Ishikawa (cell line): Measurements from ENCODE around the gene ACTL7A.

Source experiments
- CEBPB ChIP-seq: IDR thresholded peaks from 2 replicates; pipeline ENCODE4 v1.6.1; 2012
- CREB1 ChIP-seq: IDR thresholded peaks from 2 replicates; pipeline ENCODE4 v1.6.1; 2012; ENCODE audit warnings: low read depth
- EGR1 ChIP-seq: IDR thresholded peaks from 2 replicates; pipeline ENCODE4 v1.6.1; 2012
- EP300 ChIP-seq: IDR thresholded peaks from 2 replicates; pipeline ENCODE4 v1.6.1; 2012; ENCODE audit warnings: borderline replicate concordance
- FOXM1 ChIP-seq: IDR thresholded peaks from 2 replicates; pipeline ENCODE4 v1.6.1; 2012; ENCODE audit warnings: low read depth, borderline replicate concordance
- NFIC ChIP-seq: IDR thresholded peaks from 2 replicates; pipeline ENCODE4 v1.6.1; 2012
- RAD21 ChIP-seq: IDR thresholded peaks from 2 replicates; pipeline ENCODE4 v1.6.1; 2012; ENCODE audit warnings: low read depth
- REST ChIP-seq: IDR thresholded peaks from 2 replicates; pipeline ENCODE4 v1.6.1; 2012; ENCODE audit warnings: low read depth, mild to moderate bottlenecking
- TAF1 ChIP-seq: IDR thresholded peaks from 2 replicates; pipeline ENCODE4 v1.6.1; 2012; ENCODE audit warnings: low read depth, mild to moderate bottlenecking
- TCF12 ChIP-seq: IDR thresholded peaks from 2 replicates; pipeline ENCODE4 v1.6.1; 2012; ENCODE audit warnings: low read depth
- TEAD4 ChIP-seq: IDR thresholded peaks from 2 replicates; pipeline ENCODE4 v1.6.1; 2012
- USF1 ChIP-seq: IDR thresholded peaks from 2 replicates; pipeline ENCODE4 v1.6.1; 2012
- YY1 ChIP-seq: IDR thresholded peaks from 2 replicates; pipeline ENCODE4 v1.6.1; 2012; ENCODE audit warnings: low read depth
- ZBTB7A ChIP-seq: IDR thresholded peaks from 2 replicates; pipeline ENCODE4 v1.6.1; 2012; ENCODE audit warnings: low read depth
- TF ChIP-seq, protein P1 (sequence below): IDR thresholded peaks from 2 replicates; pipeline ENCODE4 v1.6.1; 2012

ACTL7A gene

DNA sequence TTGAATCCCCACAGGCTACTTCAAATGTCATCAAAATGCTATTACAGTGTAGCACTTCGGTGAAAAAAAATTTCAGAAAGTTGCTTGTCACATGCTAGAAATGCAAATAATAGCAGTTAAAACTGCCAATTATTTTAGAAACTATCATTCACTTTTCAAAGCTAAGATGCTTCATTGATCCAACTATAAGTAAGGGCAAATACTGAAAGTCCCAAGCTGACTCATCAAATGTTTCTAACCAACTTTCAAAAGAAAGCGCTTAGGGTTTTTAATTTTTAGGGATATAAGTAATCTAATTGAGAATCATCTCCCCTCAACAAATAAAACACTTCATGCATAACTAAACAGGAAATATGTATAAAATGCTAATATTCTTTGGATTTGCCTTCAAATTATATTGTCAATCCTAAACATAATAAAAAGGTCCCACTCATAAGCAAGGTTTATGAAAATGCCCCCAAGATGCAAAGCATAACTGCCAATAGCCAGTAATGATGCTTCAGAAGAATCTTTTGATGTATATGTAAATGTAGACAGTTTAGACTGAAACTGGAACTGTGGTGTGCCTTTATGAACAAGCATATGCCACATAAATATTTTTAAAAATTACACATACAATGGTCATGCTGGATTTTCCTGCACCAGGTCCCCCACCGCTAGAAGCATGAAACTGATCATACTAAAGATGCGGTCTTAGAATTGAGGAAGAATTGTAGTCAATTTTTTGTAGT, 12.2 kb downstream of the ACTL7A start:
- TF ChIP-seq FOXM1 (no peak), NFIC (no peak)
- TF ChIP-seq, protein P1, sequence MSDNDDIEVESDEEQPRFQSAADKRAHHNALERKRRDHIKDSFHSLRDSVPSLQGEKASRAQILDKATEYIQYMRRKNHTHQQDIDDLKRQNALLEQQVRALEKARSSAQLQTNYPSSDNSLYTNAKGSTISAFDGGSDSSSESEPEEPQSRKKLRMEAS, result no peak

- TF ChIP-seq YY1 (no peak), NFIC (no peak), RAD21 (no peak), EP300 (no peak), CEBPB (no peak), TCF12 (no peak), TEAD4 (no peak), ZBTB7A (no peak), CREB1 (no peak), FOXM1 (no peak), EGR1 (no peak), TAF1 (no peak), REST (no peak), USF1 (no peak)
- TF ChIP-seq, protein P1, result no peak
These were observed 14.4 kb downstream of the ACTL7A start for GRCh38 chr9:108876425-108876824.

DNA sequence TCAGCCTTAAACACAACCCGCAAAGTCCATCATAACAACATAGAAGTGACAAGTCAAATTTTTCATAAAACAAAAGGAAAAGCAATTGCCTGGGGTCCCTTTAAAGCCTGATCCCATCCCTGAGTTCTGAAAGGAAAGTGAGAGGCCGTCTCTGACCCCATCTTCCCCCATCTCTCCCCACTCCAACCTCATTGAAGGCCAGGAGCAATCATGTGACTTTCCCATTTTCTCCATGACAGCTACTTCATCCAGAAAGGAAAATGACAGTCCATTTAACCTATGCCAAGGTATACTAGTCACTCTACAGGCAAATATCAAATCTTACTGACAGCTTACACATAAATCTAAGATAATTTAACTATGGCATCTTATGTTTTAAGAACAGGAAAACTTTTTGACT, 15.5 kb downstream of the ACTL7A start:
- TF ChIP-seq, protein P1, result no peak
- TF ChIP-seq REST (no peak), CREB1 (no peak), TAF1 (no peak), CEBPB (no peak), EGR1 (no peak), USF1 (no peak), EP300 (no peak), YY1 (no peak), ZBTB7A (no peak), TCF12 (no peak)

DNA sequence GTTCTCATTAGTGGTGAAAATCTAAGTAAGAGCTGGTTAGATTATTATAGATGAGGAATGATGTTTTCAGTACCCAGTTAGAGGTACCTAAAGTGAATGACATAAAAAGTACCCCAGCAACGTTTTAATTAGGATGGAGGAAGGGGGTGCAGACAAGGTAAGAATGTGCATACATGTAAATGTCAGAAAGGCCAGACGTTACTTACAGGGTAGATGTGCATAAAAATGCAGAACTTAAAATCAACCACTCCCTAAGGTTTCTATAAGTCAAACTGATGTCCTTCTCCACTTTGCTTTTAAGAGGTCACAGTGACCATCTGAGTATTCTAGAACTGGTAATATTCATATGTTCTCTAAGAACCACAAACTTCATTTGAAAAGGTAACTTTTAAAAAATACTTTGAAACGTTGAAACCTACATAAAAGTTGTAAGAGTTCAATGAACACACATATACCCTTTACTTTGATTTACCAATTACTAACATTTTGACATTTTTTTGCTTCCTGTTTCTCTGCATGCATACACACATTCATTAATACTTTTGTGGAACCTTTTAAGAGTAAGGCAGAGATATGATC, 18.8 kb downstream of the ACTL7A start:
- no peak for TF ChIP-seq EP300
- TF ChIP-seq YY1, result no peak
- no peak for TF ChIP-seq CEBPB
- no peak for TF ChIP-seq FOXM1
- no peak for TF ChIP-seq REST
- TF ChIP-seq, protein P1, result no peak
- no peak for TF ChIP-seq TAF1
- TF ChIP-seq USF1, result no peak
- no peak for TF ChIP-seq CREB1
- TF ChIP-seq ZBTB7A, result no peak
- TF ChIP-seq RAD21, result no peak
- TF ChIP-seq NFIC, result no peak
- no peak for TF ChIP-seq TCF12
- no peak for TF ChIP-seq EGR1
- no peak for TF ChIP-seq TEAD4
